ENCODE results near the gene ARMH3.

Gene ARMH3

DNA sequence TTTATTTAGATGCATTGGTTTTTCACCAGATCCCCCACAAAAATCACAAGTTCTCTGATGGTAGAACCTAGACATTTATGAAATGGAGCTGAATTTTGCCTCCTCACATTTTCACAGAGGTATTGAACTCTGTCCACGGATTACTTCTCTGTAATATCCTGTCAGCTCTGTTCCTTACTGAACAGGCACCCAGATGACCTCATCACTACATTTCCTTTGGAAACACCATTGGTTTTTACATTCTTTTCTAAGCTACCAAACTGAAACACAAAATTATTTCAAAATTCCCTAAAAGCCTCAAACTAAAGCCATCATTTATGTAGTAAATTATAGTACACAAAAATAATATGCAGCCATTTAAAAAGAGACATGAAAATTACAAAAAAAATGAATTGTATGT is 114.1 kb downstream of the ARMH3 start:
- H3K4me3 ChIP-seq (ENCODE audit: low read depth, low read length), result no peak overlapping the region
- no peak for DNase-seq (ENCODE audit: low read depth)
- TF ChIP-seq, protein P1, sequence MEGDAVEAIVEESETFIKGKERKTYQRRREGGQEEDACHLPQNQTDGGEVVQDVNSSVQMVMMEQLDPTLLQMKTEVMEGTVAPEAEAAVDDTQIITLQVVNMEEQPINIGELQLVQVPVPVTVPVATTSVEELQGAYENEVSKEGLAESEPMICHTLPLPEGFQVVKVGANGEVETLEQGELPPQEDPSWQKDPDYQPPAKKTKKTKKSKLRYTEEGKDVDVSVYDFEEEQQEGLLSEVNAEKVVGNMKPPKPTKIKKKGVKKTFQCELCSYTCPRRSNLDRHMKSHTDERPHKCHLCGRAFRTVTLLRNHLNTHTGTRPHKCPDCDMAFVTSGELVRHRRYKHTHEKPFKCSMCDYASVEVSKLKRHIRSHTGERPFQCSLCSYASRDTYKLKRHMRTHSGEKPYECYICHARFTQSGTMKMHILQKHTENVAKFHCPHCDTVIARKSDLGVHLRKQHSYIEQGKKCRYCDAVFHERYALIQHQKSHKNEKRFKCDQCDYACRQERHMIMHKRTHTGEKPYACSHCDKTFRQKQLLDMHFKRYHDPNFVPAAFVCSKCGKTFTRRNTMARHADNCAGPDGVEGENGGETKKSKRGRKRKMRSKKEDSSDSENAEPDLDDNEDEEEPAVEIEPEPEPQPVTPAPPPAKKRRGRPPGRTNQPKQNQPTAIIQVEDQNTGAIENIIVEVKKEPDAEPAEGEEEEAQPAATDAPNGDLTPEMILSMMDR (IDR thresholded peaks at IDR 0.05; ENCODE audit: low read depth, low read length, missing control alignments), result no peak

DNA sequence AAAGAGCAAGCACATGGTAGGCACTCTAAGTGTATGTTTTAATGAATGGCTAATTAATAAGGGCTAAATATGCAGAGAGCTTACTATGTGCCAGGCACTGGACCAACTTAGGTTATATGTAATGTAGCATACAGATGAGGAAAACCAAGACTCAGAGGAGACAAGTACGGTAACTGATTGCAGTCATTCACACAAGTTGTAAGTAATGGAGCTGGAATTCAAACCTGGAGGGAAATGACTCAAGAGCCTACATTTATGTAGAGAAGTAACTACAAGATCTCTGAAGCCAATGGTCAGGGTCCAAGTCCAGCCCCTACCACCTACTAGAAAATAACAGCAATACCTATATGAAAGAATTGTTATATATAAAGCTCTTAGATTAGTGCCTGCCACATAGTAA is 115.1 kb downstream of the ARMH3 start:
- no peak for DNase-seq (ENCODE audit: low read depth)
- no peak overlapping the region for H3K4me3 ChIP-seq (ENCODE audit: low read depth, low read length)

DNA sequence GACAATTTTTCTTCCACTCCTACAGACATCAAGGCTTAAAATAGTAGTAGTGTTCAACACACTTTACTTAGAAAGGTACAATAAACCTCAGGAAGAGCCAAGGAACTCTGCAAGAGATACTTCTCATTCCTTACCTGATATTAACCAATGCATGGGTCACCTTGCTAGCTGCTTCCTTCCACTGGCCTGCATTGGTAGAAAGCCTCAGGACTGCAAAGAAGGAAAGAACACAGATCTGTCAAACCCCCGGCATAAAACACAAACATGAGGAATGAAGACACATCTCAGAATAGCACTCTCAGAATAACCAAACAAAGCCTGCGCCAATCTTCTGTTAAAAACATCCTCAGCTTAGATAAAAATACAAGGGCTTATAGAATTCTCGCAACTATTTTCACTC is 116.2 kb downstream of the ARMH3 start:
- no peak for DNase-seq (ENCODE audit: low read depth)
- H3K4me3 ChIP-seq (ENCODE audit: low read depth, low read length), result no peak overlapping the region
- TF ChIP-seq, protein P1 (IDR thresholded peaks at IDR 0.05; ENCODE audit: low read depth, low read length, missing control alignments), result no peak

More for the DNA sequence above, 115.1 kb downstream of the ARMH3 start:
- TF ChIP-seq, protein P1 (IDR thresholded peaks at IDR 0.05; ENCODE audit: low read depth, low read length, missing control alignments), result no peak

DNA sequence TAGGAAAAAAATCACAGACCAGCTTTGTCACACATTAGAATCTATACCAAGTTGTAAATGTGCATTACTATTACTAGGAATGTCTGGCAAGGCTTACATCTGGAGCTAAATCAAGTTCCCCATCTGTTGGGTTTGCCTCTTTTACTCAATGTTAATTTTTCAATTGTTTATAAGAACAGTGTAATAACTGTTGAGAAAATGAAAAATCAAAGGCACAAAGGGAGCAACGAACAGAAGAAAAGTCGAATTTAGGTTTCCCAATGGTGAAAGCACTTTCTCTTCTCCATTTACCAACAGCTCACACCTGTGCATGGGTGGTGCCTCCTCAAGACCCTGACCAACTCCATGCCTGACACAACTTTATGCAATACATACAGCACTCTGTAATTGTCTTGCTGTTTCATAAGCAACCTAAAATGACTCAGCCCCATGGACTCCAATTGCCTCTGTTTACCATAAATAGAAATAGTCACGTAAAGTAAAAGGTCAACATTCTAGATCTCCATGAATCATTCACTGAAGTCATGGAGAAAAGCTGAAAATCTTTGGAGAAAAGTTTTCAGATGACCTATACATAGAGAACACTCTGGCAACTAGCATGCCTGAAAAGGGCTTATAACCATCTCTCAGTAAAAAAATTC is 116.8 kb downstream of the ARMH3 start:
- H3K4me3 ChIP-seq (ENCODE audit: low read depth, low read length), result no peak overlapping the region
- TF ChIP-seq, protein P1 (IDR thresholded peaks at IDR 0.05; ENCODE audit: low read depth, low read length, missing control alignments), result no peak
- DNase-seq (ENCODE audit: low read depth), result peak; percentile 10

DNA sequence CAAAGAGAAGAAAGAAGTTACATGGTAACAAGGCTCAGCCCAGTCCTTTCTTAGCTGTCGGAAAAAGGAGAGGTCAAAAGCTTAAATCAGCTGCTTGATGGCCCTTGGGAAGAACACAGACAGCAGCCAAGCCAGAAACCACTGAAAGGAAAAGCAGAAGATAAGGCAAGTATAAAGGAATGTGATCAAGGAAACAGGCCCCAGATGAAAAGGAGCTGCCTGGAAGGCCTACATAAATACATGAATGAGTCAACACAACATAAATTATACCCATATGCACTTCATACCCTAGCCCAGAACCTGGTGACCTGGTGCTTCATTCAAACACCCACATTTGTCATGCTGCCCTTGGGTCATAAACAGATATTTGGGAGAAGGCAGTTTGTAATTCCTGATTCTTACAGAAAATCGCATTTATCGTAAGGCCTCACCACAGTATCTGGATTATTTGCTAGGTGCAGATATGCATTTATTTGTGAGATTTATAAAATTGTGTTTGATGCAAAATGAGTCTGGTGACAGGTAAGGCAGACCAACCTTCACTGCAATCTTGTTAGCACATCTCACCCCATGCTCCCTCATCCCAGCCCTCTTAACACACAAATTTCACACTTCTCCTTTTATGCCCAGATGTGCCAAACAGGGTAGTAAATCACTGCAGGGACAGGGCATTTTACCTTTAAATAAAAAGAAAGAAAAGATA is 117.5 kb downstream of the ARMH3 start:
- H3K4me3 ChIP-seq (ENCODE audit: low read depth, low read length), result no peak overlapping the region
- no peak for DNase-seq (ENCODE audit: low read depth)
- TF ChIP-seq, protein P1 (IDR thresholded peaks at IDR 0.05; ENCODE audit: low read depth, low read length, missing control alignments), result no peak

DNA sequence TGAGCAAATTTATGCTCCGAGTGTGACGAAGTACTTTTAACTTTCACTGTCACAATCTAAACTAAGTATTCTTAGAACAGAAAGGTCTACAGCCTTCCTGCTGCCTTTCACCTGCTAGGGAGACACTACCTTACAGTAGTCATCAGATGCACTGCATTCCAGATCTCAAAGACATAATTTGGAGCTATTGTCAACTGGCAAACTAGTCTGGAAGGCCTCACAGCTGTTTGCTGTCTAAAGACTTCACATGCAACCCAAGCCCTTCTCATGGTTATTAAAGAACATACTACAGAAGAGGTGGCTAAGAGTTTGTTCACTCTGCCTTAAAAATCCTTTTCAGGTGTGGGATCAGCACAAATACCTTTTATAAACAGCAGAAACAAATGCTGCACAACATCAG is 120.5 kb downstream of the ARMH3 start:
- DNase-seq (ENCODE audit: low read depth), result no peak
- TF ChIP-seq, protein P1 (IDR thresholded peaks at IDR 0.05; ENCODE audit: low read depth, low read length, missing control alignments), result no peak
- no peak overlapping the region for H3K4me3 ChIP-seq (ENCODE audit: low read depth, low read length)
